ENCODE measurements around the gene EPOP. TPM values are rescaled to one million over a fixed set of nuclear protein-coding genes. Genes with fewer than 3 reads are reported as not detected.
A peak's percentile ranks its signal among the peaks of the same experiment; 100 is the strongest.

Gene EPOP
- total and polyA plus RNA-seq, 2 of the 13 experiments (the other 11 are each of a cell fraction or from before 2014, with no cell fraction given): 14.7 to 37.8 TPM

DNA sequence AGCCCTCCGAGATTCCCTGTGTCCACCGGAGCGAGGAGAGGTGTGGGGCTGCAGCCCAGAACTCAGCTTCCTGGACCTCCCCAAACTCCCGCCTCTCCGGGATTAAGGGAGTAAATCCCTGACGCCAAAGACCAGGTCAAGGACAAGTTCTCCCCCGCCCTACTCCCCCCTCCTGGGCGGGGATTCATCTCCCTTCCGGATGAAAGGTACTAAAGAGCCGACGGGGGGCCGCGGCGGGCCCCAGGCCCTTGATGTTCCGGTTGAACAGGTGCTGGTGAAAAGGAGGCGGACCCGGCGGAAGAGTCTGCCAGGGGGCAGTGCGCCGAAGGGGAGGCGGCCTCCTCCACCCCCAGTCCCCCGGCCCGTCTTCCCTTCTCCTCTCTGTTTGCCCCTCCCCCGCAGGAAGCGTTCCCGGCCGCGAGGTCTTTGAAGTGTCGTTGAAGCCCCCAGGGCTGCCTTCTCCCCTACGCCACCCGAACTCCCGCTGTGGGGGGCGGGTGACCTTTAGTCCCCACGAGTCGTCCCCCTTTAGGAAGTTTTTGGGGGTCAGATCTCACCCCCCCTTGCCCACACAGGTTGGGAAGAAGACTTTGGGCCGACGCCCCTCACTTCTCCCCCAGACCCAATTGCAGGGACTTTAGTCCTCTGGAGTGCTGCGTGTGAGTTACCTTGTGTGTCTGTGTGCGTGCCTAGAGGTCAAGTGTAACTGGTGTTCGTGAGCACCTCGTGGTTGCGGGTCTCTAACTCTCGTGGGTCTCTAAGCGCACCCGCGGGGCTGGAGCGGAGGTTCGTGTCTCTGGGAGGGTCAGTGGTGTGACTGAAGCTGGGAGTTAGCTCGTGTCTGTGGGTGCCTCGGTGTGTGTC is 29.2 kb upstream of the EPOP start (continued):
- TF ChIP-seq, protein P1, sequence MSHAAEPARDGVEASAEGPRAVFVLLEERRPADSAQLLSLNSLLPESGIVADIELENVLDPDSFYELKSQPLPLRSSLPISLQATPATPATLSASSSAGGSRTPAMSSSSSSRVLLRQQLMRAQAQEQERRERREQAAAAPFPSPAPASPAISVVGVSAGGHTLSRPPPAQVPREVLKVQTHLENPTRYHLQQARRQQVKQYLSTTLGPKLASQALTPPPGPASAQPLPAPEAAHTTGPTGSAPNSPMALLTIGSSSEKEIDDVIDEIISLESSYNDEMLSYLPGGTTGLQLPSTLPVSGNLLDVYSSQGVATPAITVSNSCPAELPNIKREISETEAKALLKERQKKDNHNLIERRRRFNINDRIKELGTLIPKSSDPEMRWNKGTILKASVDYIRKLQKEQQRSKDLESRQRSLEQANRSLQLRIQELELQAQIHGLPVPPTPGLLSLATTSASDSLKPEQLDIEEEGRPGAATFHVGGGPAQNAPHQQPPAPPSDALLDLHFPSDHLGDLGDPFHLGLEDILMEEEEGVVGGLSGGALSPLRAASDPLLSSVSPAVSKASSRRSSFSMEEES (CRISPR knock-in tag; IDR thresholded peaks at IDR 0.05): peak; percentile 90
- peak; percentile 83 for TF ChIP-seq SOX13 (IDR thresholded peaks at IDR 0.05)
- peak; percentile 78 to 97 for TF ChIP-seq SOX13 (CRISPR knock-in tag; conservative IDR thresholded peaks at IDR 0.05 in 1 of 2, IDR thresholded peaks at IDR 0.05 in 1 of 2)
- peak; percentile 86 for TF ChIP-seq FOXJ3 (CRISPR knock-in tag; IDR thresholded peaks at IDR 0.05; ENCODE audit: borderline replicate concordance)
- TF ChIP-seq, protein P2, sequence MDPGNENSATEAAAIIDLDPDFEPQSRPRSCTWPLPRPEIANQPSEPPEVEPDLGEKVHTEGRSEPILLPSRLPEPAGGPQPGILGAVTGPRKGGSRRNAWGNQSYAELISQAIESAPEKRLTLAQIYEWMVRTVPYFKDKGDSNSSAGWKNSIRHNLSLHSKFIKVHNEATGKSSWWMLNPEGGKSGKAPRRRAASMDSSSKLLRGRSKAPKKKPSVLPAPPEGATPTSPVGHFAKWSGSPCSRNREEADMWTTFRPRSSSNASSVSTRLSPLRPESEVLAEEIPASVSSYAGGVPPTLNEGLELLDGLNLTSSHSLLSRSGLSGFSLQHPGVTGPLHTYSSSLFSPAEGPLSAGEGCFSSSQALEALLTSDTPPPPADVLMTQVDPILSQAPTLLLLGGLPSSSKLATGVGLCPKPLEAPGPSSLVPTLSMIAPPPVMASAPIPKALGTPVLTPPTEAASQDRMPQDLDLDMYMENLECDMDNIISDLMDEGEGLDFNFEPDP (CRISPR knock-in tag; conservative IDR thresholded peaks at IDR 0.05): 0 out of 2 replicates have a peak, but pooled peaks have one; percentile 5
- TF ChIP-seq, protein P3, sequence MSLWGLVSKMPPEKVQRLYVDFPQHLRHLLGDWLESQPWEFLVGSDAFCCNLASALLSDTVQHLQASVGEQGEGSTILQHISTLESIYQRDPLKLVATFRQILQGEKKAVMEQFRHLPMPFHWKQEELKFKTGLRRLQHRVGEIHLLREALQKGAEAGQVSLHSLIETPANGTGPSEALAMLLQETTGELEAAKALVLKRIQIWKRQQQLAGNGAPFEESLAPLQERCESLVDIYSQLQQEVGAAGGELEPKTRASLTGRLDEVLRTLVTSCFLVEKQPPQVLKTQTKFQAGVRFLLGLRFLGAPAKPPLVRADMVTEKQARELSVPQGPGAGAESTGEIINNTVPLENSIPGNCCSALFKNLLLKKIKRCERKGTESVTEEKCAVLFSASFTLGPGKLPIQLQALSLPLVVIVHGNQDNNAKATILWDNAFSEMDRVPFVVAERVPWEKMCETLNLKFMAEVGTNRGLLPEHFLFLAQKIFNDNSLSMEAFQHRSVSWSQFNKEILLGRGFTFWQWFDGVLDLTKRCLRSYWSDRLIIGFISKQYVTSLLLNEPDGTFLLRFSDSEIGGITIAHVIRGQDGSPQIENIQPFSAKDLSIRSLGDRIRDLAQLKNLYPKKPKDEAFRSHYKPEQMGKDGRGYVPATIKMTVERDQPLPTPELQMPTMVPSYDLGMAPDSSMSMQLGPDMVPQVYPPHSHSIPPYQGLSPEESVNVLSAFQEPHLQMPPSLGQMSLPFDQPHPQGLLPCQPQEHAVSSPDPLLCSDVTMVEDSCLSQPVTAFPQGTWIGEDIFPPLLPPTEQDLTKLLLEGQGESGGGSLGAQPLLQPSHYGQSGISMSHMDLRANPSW (CRISPR knock-in tag; IDR thresholded peaks at IDR 0.05; ENCODE audit: borderline replicate concordance): peak; percentile 87
- peak; percentile 92 for TF ChIP-seq ZNF230 (CRISPR knock-in tag; IDR thresholded peaks at IDR 0.05)
- peak; percentile 100 for TF ChIP-seq PITX1 (CRISPR knock-in tag; IDR thresholded peaks at IDR 0.05)
- peak; percentile 95 for TF ChIP-seq ZSCAN25 (CRISPR knock-in tag; IDR thresholded peaks at IDR 0.05)
- TF ChIP-seq MBD4 (IDR thresholded peaks at IDR 0.05; ENCODE audit: borderline replicate concordance, low read length): peak; percentile 82; the same call in 1 of the 2 replicates
- peak; percentile 99 for TF ChIP-seq SMAD3 (CRISPR knock-in tag; IDR thresholded peaks at IDR 0.05)
- TF ChIP-seq NR2F1 (CRISPR knock-in tag; IDR thresholded peaks at IDR 0.05): peak; percentile 95 to 97
- TF ChIP-seq ZNF841 (CRISPR knock-in tag; IDR thresholded peaks at IDR 0.05; ENCODE audit: borderline replicate concordance): peak; percentile 75
- no peak for TF ChIP-seq ZNF10 (CRISPR knock-in tag; IDR thresholded peaks at IDR 0.05; ENCODE audit: borderline replicate concordance, low read depth)
- TF ChIP-seq ZNF703 (CRISPR knock-in tag; IDR thresholded peaks at IDR 0.05; ENCODE audit: borderline replicate concordance): peak; percentile 92; the same call in 1 of the 2 replicates
- peak; percentile 94 for TF ChIP-seq ZNF333 (CRISPR knock-in tag; IDR thresholded peaks at IDR 0.05; ENCODE audit: borderline replicate concordance)
- TF ChIP-seq ZNF788 (CRISPR knock-in tag; IDR thresholded peaks at IDR 0.05; ENCODE audit: borderline replicate concordance): peak; percentile 96; the same call in 1 of the 2 replicates
- peak; percentile 97 for TF ChIP-seq ZBTB7B (CRISPR knock-in tag; IDR thresholded peaks at IDR 0.05)
- TF ChIP-seq ZNF747 (CRISPR knock-in tag; IDR thresholded peaks at IDR 0.05; ENCODE audit: borderline replicate concordance): peak; percentile 96
- peak; percentile 98; the same call in 1 of the 2 replicates for TF ChIP-seq RORA (CRISPR knock-in tag; IDR thresholded peaks at IDR 0.05)
- TF ChIP-seq GFI1 (CRISPR knock-in tag; IDR thresholded peaks at IDR 0.05; ENCODE audit: borderline replicate concordance): peak; percentile 98
- no peak for TF ChIP-seq SMARCC2 (IDR thresholded peaks at IDR 0.05)
- TF ChIP-seq ZEB1 (IDR thresholded peaks at IDR 0.05; ENCODE audit: insufficient replicate concordance, low read depth): peak; percentile 89
- peak; percentile 94 for TF ChIP-seq ZNF441 (CRISPR knock-in tag; IDR thresholded peaks at IDR 0.05; ENCODE audit: borderline replicate concordance)
